GM23338 (cell line): ENCODE measurements around the gene SYT2. TPM values are rescaled to one million over a fixed set of nuclear protein-coding genes. Genes with fewer than 3 reads are reported as not detected.

ENCODE experiments used
- ATAC-seq: fragments of 200-7000 bp; cut with Tn5 transposase; 3 replicates; pipeline ENCODE4 v1.9.1; 2020
- DNase-seq: peaks from one replicate; pipeline ENCODE4 v3.0.0-alpha.2; 2015; ENCODE audit warnings: low spot score
- H2AFZ ChIP-seq: fragments of 200-600 bp; sonication (generic); 2 replicates; pipeline ENCODE4 v1.8.0; 2016; ENCODE audit warnings: antibody characterized with exemption, mild to moderate bottlenecking, moderate library complexity
- H3F3A ChIP-seq: fragments of 200-600 bp; sonication (generic); replicated peaks from 2 replicates; pipeline ENCODE4 v1.8.0; 2017; ENCODE audit warnings: antibody characterized with exemption, mixed run types, low read depth
- H3K27ac ChIP-seq: fragments of 200-600 bp; sonication (generic); 2 replicates; pipeline ENCODE4 v1.6.1; 2016; ENCODE audit warnings: low read depth
- H3K27me3 ChIP-seq: fragments of 200-600 bp; sonication (generic); 2 replicates; pipeline ENCODE4 v1.8.0; 2016; ENCODE audit warnings: mild to moderate bottlenecking, mixed run types, moderate library complexity; ENCODE audit not compliant: insufficient read depth
- H3K36me3 ChIP-seq: fragments of 200-600 bp; sonication (generic); 2 replicates; pipeline ENCODE4 v1.8.0; 2016; ENCODE audit warnings: mild to moderate bottlenecking; ENCODE audit not compliant: insufficient read depth
- H3K4me1 ChIP-seq: fragments of 200-600 bp; sonication (generic); 2 replicates; pipeline ENCODE4 v1.8.0; 2016; ENCODE audit warnings: mild to moderate bottlenecking, moderate library complexity; ENCODE audit not compliant: insufficient read depth
- H3K4me2 ChIP-seq: fragments of 200-600 bp; sonication (generic); 2 replicates; pipeline ENCODE4 v1.7.1; 2017; ENCODE audit warnings: mixed run types
- H3K4me3 ChIP-seq: fragments of 200-600 bp; sonication (generic); 2 replicates; pipeline ENCODE4 v1.6.1; 2016; ENCODE audit warnings: mixed run types
- H3K79me2 ChIP-seq: fragments of 200-600 bp; sonication (generic); replicated peaks from 2 replicates; pipeline ENCODE4 v1.8.0; 2017; ENCODE audit warnings: mild to moderate bottlenecking; ENCODE audit not compliant: insufficient read depth
- H3K9me2 ChIP-seq: fragments of 200-600 bp; sonication (generic); 2 replicates; pipeline ENCODE4 v1.8.0; 2017; ENCODE audit not compliant: insufficient read depth
- H4K20me1 ChIP-seq: fragments of 200-600 bp; sonication (generic); replicated peaks from 2 replicates; pipeline ENCODE4 v1.8.0; 2017; ENCODE audit warnings: mild to moderate bottlenecking; ENCODE audit not compliant: insufficient read depth
- H3K27ac Mint-ChIP-seq: 2 replicates; pipeline ENCODE4 v1.8.0; 2020; ENCODE audit warnings: inconsistent platforms, mild to moderate bottlenecking, moderate library complexity, mixed read lengths
- H3K27me3 Mint-ChIP-seq: 3 replicates; pipeline ENCODE4 v1.8.0; 2022; ENCODE audit warnings: low read depth, mild to moderate bottlenecking, moderate library complexity, mixed read lengths, inconsistent platforms; ENCODE audit not compliant: insufficient read depth, poor library complexity
- H3K36me3 Mint-ChIP-seq: 3 replicates; pipeline ENCODE4 v1.8.0; 2021; ENCODE audit warnings: low read depth, mild to moderate bottlenecking, inconsistent platforms, moderate library complexity, mixed read lengths
- H3K4me1 Mint-ChIP-seq: 3 replicates; pipeline ENCODE4 v1.8.0; 2020; ENCODE audit warnings: mild to moderate bottlenecking, inconsistent platforms, mixed read lengths
- H3K4me3 Mint-ChIP-seq: 3 replicates; pipeline ENCODE4 v1.8.0; 2021; ENCODE audit warnings: moderate library complexity, mild to moderate bottlenecking, inconsistent platforms, mixed read lengths
- H3K9me3 Mint-ChIP-seq: 3 replicates; pipeline ENCODE4 v1.8.0; 2020; ENCODE audit warnings: moderate library complexity, mild to moderate bottlenecking, inconsistent platforms, mixed read lengths
- EZH2 ChIP-seq: fragments of 200-600 bp; sonication (generic); IDR thresholded peaks from one replicate; pipeline ENCODE4 v1.8.0; 2017; ENCODE audit warnings: antibody characterized with exemption, mild to moderate bottlenecking, low read depth; ENCODE audit not compliant: unreplicated experiment
- NANOG ChIP-seq: IDR thresholded peaks from 2 replicates; pipeline ENCODE4 v1.6.1; 2016; ENCODE audit warnings: antibody characterized with exemption, borderline replicate concordance
- POLR2AphosphoS5 ChIP-seq: IDR thresholded peaks from 2 replicates; pipeline ENCODE4 v1.6.1; 2016; ENCODE audit warnings: antibody characterized with exemption, low read depth
- STAT1 ChIP-seq: IDR thresholded peaks from one replicate; pipeline ENCODE4 v1.6.1; 2016; ENCODE audit warnings: antibody characterized with exemption; ENCODE audit not compliant: unreplicated experiment
- ZNF114 ChIP-seq: fragments of 250-450 bp; sonication (Bioruptor Pico); IDR thresholded peaks from 2 replicates; pipeline ENCODE4 v1.5.0; 2020; ENCODE audit warnings: mild to moderate bottlenecking, moderate library complexity
- ZNF331 ChIP-seq: fragments of 250-450 bp; sonication (Bioruptor Pico); IDR thresholded peaks from 2 replicates; pipeline ENCODE4 v1.5.0; 2020; ENCODE audit warnings: low read depth, mild to moderate bottlenecking, moderate library complexity
- polyA plus RNA-seq: library from polyadenylated mRNA; unstranded; fragments of >200 nt; fragmentation: Nextera tagmentation; extraction: Ambion mirVana; gene quantifications from 2 replicates; pipeline ENCODE4 v1.2.1, GENCODE V29; 2016
- total RNA-seq: library from RNA; depleted of rRNA; stranded (reverse); fragments of >200 nt; shearing (Covaris generic); gene quantifications from 2 replicates; pipeline ENCODE4 v1.2.3, GENCODE V29; 2014
- TF ChIP-seq, protein P1 (sequence below): IDR thresholded peaks from 2 replicates; pipeline ENCODE4 v1.6.1; 2016; ENCODE audit warnings: antibody characterized with exemption
- TF ChIP-seq, protein P2 (sequence below): IDR thresholded peaks from one replicate; pipeline ENCODE4 v1.6.1; 2018; ENCODE audit warnings: antibody characterized with exemption; ENCODE audit not compliant: unreplicated experiment

Gene SYT2
- total and polyA plus RNA-seq, 2 experiments from 2014 or later, result 2.4 to 12.5 TPM

DNA sequence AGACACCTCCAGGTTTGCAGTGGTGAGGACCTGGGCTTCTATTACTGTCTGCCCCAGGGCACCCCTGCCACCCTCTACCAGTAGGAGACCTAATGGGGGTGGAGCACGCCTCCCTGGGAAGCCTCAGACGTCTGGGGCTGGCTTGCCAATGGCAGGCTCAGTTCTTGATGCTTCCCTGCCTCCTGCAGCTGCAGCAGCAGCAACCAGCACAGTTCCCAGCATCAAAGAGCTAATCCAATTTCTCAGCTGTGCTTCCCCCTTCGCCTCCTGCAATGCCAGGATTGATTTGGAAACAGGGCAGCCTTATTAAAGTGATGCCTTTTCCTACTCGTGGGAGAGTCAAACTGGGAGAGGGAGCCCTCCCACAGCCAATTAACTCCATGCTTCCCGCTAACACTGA is 8.2 kb downstream of the SYT2 start:
- Histone ChIP-seq H3K4me3 (no peak overlapping the region), H3F3A (0 out of 2 replicates have a peak, but pooled peaks cover 2% of the 10 kb centered on the region), H3K27ac (no peak overlapping the region), H3K36me3 (no peaks in the 10 kb centered on the region), H3K9me2 (no peaks in the 10 kb centered on the region), H4K20me1 (peaks cover 30% of the 10 kb centered on the region; the same call in 1 of the 2 replicates), H3K4me2 (no peak overlapping the region), H3K79me2 (no peaks in the 10 kb centered on the region), H3K4me1 (peaks cover 17% of the 10 kb centered on the region), H3K27me3 (no peaks in the 10 kb centered on the region), H2AFZ (no peak overlapping the region)
- no peaks in the 10 kb centered on the region for H3K36me3 Mint-ChIP-seq
- ATAC-seq (peak; percentile 9; the same call in 1 of the 3 replicates), DNase-seq (no peak)
- H3K27ac Mint-ChIP-seq, result no peak overlapping the region
- peaks cover 7% of the 10 kb centered on the region for H3K27me3 Mint-ChIP-seq
- no peak overlapping the region for H3K4me3 Mint-ChIP-seq
- H3K9me3 Mint-ChIP-seq, result no peaks in the 10 kb centered on the region
- peaks cover 22% of the 10 kb centered on the region for H3K4me1 Mint-ChIP-seq
- no peak for TF ChIP-seq ZNF114 (CRISPR knock-in tag)
- TF ChIP-seq, protein P1, sequence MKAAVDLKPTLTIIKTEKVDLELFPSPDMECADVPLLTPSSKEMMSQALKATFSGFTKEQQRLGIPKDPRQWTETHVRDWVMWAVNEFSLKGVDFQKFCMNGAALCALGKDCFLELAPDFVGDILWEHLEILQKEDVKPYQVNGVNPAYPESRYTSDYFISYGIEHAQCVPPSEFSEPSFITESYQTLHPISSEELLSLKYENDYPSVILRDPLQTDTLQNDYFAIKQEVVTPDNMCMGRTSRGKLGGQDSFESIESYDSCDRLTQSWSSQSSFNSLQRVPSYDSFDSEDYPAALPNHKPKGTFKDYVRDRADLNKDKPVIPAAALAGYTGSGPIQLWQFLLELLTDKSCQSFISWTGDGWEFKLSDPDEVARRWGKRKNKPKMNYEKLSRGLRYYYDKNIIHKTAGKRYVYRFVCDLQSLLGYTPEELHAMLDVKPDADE, result no peak
- TF ChIP-seq NANOG, result no peak
- TF ChIP-seq, protein P2, sequence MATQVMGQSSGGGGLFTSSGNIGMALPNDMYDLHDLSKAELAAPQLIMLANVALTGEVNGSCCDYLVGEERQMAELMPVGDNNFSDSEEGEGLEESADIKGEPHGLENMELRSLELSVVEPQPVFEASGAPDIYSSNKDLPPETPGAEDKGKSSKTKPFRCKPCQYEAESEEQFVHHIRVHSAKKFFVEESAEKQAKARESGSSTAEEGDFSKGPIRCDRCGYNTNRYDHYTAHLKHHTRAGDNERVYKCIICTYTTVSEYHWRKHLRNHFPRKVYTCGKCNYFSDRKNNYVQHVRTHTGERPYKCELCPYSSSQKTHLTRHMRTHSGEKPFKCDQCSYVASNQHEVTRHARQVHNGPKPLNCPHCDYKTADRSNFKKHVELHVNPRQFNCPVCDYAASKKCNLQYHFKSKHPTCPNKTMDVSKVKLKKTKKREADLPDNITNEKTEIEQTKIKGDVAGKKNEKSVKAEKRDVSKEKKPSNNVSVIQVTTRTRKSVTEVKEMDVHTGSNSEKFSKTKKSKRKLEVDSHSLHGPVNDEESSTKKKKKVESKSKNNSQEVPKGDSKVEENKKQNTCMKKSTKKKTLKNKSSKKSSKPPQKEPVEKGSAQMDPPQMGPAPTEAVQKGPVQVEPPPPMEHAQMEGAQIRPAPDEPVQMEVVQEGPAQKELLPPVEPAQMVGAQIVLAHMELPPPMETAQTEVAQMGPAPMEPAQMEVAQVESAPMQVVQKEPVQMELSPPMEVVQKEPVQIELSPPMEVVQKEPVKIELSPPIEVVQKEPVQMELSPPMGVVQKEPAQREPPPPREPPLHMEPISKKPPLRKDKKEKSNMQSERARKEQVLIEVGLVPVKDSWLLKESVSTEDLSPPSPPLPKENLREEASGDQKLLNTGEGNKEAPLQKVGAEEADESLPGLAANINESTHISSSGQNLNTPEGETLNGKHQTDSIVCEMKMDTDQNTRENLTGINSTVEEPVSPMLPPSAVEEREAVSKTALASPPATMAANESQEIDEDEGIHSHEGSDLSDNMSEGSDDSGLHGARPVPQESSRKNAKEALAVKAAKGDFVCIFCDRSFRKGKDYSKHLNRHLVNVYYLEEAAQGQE, result no peak
- TF ChIP-seq POLR2AphosphoS5, result no peak
- TF ChIP-seq STAT1, result no peak

DNA sequence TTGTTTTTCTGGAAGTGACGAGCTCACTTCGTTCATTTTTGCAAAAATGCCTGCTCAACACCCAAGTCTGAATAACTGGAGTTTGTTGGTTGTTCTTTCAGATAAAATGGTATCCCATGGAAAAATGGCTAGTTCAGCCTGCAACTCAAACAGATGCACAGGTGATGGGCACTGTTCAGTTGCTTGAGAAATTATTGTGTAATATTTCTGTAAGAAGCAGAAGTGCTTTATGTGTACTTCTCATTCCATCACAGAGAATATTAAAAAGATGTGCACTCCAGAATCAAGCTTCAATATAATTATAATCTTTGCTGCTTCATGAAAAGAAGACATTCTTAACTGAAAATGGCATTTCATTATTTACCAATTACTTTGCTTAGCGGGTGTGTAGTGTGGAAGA is 9.1 kb downstream of the SYT2 start:
- TF ChIP-seq, protein P2, result no peak
- TF ChIP-seq ZNF331 (CRISPR knock-in tag) (no peak), STAT1 (no peak), EZH2 (no peak)
- Histone ChIP-seq H3K27ac (no peak overlapping the region), H3K79me2 (no peaks in the 10 kb centered on the region), H3K4me1 (peaks cover 17% of the 10 kb centered on the region), H3K36me3 (no peaks in the 10 kb centered on the region), H3F3A (0 out of 2 replicates have a peak, but pooled peaks cover 2% of the 10 kb centered on the region), H3K27me3 (no peaks in the 10 kb centered on the region), H3K4me2 (no peak overlapping the region), H3K4me3 (no peak overlapping the region), H2AFZ (no peak overlapping the region), H4K20me1 (peaks cover 31% of the 10 kb centered on the region; the same call in 1 of the 2 replicates), H3K9me2 (no peaks in the 10 kb centered on the region)
- Mint-ChIP-seq H3K4me3 (no peak overlapping the region), H3K27me3 (peaks cover 7% of the 10 kb centered on the region), H3K4me1 (peaks cover 22% of the 10 kb centered on the region), H3K27ac (no peak overlapping the region), H3K36me3 (no peaks in the 10 kb centered on the region), H3K9me3 (no peaks in the 10 kb centered on the region)
- DNase-seq (no peak), ATAC-seq (no peak)
